H1 (cell line): ENCODE results near the gene EIF4A3. TPM values are rescaled to one million over a fixed set of nuclear protein-coding genes. Genes with fewer than 3 reads are reported as not detected.

Source experiments
- CTCF ChIA-PET: fragments of 300-600 bp; sonication (Branson Sonifier 250); formaldehyde crosslinking; loops from one replicate; lab custom pipeline; 2021; ENCODE audit not compliant: partially characterized antibody; lab: Charles Lee
- POLR2A ChIA-PET: fragments of 300-600 bp; sonication (Branson Sonifier 250); formaldehyde crosslinking; loops from one replicate; lab custom pipeline; 2021; ENCODE audit warnings: inconsistent platforms; ENCODE audit not compliant: partially characterized antibody; lab: Charles Lee
- DNase-seq, 2 experiments: peaks; one replicate each; pipeline versions ENCODE4 v3.0.0 to v3.0.0-alpha.2; 2010 to 2022; ENCODE audit warnings: low spot score in 2 of 2, low read depth in 1 of 2, mixed read lengths in 1 of 2
- FAIRE-seq: peaks from 2 replicates; lab custom pipeline; 2011; peaks lifted over from hg19 to GRCh38; lab: Jason Lieb, UNC
- H2AFZ ChIP-seq: 2 replicates; pipeline ENCODE4 v1.8.1; 2012; ENCODE audit warnings: low read length, inconsistent platforms
- H2AK5ac ChIP-seq: 2 replicates; pipeline ENCODE4 v1.6.1; 2013; ENCODE audit warnings: low read depth, low read length
- H2BK120ac ChIP-seq: replicated peaks from 2 replicates; pipeline ENCODE3; 2013; ENCODE audit warnings: low read depth, low read length, inconsistent platforms
- H2BK12ac ChIP-seq: 2 replicates; pipeline ENCODE4 v1.6.1; 2013; ENCODE audit warnings: low read depth, low read length
- H2BK15ac ChIP-seq: 2 replicates; pipeline ENCODE4 v1.6.1; 2013; ENCODE audit warnings: low read length
- H2BK20ac ChIP-seq: 2 replicates; pipeline ENCODE4 v1.6.1; 2013; ENCODE audit warnings: low read length
- H2BK5ac ChIP-seq: 2 replicates; pipeline ENCODE4 v1.6.1; 2013; ENCODE audit warnings: low read depth, low read length
- H3K14ac ChIP-seq: 2 replicates; pipeline ENCODE4 v1.6.1; 2013; ENCODE audit warnings: inconsistent platforms; ENCODE audit not compliant: insufficient read length
- H3K18ac ChIP-seq: 2 replicates; pipeline ENCODE4 v1.6.1; 2013; ENCODE audit warnings: low read length; ENCODE audit errors: extremely low read depth
- H3K23ac ChIP-seq: 2 replicates; pipeline ENCODE4 v1.6.1; 2013; ENCODE audit warnings: inconsistent platforms; ENCODE audit not compliant: insufficient read length
- H3K23me2 ChIP-seq: 2 replicates; pipeline ENCODE4 v1.6.1; 2013; ENCODE audit warnings: low read depth, low read length
- H3K27ac ChIP-seq: 2 replicates; pipeline ENCODE4 v1.6.1; 2011; ENCODE audit warnings: low read depth, low read length, inconsistent platforms
- H3K27me3 ChIP-seq, 4 experiments: replicated peaks in 1 of 4; 1 replicate in 1 of 4; 2 replicates in 3 of 4; pipeline versions ENCODE4 v1.6.1 to v1.8.1; 2011 to 2013; ENCODE audit warnings: low read length in 3 of 4, mild to moderate bottlenecking in 3 of 4, inconsistent platforms in 2 of 4, mixed read lengths in 2 of 4, moderate library complexity in 1 of 4; ENCODE audit not compliant: control insufficient read depth in 3 of 4, insufficient read depth in 3 of 4; ENCODE audit errors: extremely low read depth in 1 of 4
- H3K36me3 ChIP-seq, 4 experiments: 2 replicates each; pipeline versions ENCODE4 v1.6.1 to v1.8.1; 2011 to 2013; ENCODE audit warnings: mild to moderate bottlenecking in 4 of 4, low read length in 3 of 4, moderate library complexity in 2 of 4, control low read depth in 1 of 4, inconsistent platforms in 1 of 4; ENCODE audit not compliant: insufficient read depth in 4 of 4, control insufficient read depth in 2 of 4
- H3K4ac ChIP-seq: replicated peaks from 2 replicates; pipeline ENCODE3; 2013; ENCODE audit warnings: low read length, low read depth, mixed read lengths, inconsistent platforms; ENCODE audit not compliant: insufficient read length
- H3K4me1 ChIP-seq, 4 experiments: replicated peaks in 1 of 4; 1 replicate in 1 of 4; 2 replicates in 3 of 4; pipeline versions ENCODE4 v1.6.1 to v1.8.1; 2011 to 2013; ENCODE audit warnings: low read length in 3 of 4, inconsistent platforms in 2 of 4, mixed read lengths in 1 of 4; ENCODE audit not compliant: insufficient read depth in 4 of 4, control insufficient read depth in 3 of 4
- H3K4me2 ChIP-seq, 2 experiments: 2 replicates each; pipeline versions ENCODE4 v1.6.1 to v1.8.1; 2011 to 2013; ENCODE audit warnings: low read depth in 2 of 2, low read length in 2 of 2, control low read depth in 1 of 2, inconsistent platforms in 1 of 2, mild to moderate bottlenecking in 1 of 2; ENCODE audit not compliant: insufficient read depth in 1 of 2
- H3K4me3 ChIP-seq, 4 experiments: fragments of 200-600, 300-600 bp in 1 of 4; sonication (generic), shearing (Covaris generic), sonication (Bioruptor Twin) in 1 of 4; 2 replicates each; pipeline versions ENCODE4 v1.5.1 to v1.8.1; 2011 to 2016; ENCODE audit warnings: low read length in 4 of 4, low read depth in 3 of 4, control low read depth in 2 of 4, inconsistent platforms in 2 of 4, mild to moderate bottlenecking in 2 of 4, mixed read lengths in 1 of 4, moderate library complexity in 1 of 4; ENCODE audit not compliant: insufficient read depth in 2 of 4; ENCODE audit errors: extremely low read depth in 1 of 4
- H3K56ac ChIP-seq: replicated peaks from 2 replicates; pipeline ENCODE3; 2013; ENCODE audit warnings: low read depth, mild to moderate bottlenecking, mixed read lengths, low read length, inconsistent platforms; ENCODE audit not compliant: insufficient read length
- H3K79me1 ChIP-seq: 2 replicates; pipeline ENCODE4 v1.6.1; 2013; ENCODE audit warnings: low read depth, low read length, control low read depth
- H3K79me2 ChIP-seq, 2 experiments: 2 replicates each; pipeline versions ENCODE4 v1.6.1 to v1.8.1; 2012 to 2013; ENCODE audit warnings: low read length in 2 of 2, mild to moderate bottlenecking in 2 of 2, inconsistent platforms in 1 of 2; ENCODE audit not compliant: insufficient read depth in 2 of 2, control insufficient read depth in 1 of 2
- H3K9ac ChIP-seq, 4 experiments: replicated peaks in 1 of 4; 1 replicate in 1 of 4; 2 replicates in 3 of 4; pipeline versions ENCODE4 v1.6.1 to v1.8.1; 2011 to 2013; ENCODE audit warnings: low read depth in 3 of 4, low read length in 3 of 4, control low read depth in 2 of 4, mild to moderate bottlenecking in 2 of 4, moderate library complexity in 2 of 4, inconsistent platforms in 1 of 4; ENCODE audit errors: extremely low read depth in 1 of 4
- H3K9me3 ChIP-seq, 2 experiments: 2 replicates each; pipeline versions ENCODE4 v1.6.1 to v1.8.1; 2012 to 2013; ENCODE audit warnings: mild to moderate bottlenecking in 2 of 2, moderate library complexity in 2 of 2, control low read depth in 1 of 2, inconsistent platforms in 1 of 2, low read depth in 1 of 2, low read length in 1 of 2, mixed read lengths in 1 of 2; ENCODE audit not compliant: insufficient read depth in 2 of 2
- H4K20me1 ChIP-seq, 2 experiments: replicated peaks in 1 of 2; 2 replicates each; pipeline versions ENCODE3 to v1.8.1; 2011 to 2013; ENCODE audit warnings: inconsistent platforms in 2 of 2, low read length in 2 of 2, mild to moderate bottlenecking in 1 of 2; ENCODE audit not compliant: insufficient read depth in 2 of 2, control insufficient read depth in 1 of 2
- H4K5ac ChIP-seq: 2 replicates; pipeline ENCODE4 v1.6.1; 2013; ENCODE audit warnings: low read length, low read depth, mixed read lengths, inconsistent platforms; ENCODE audit not compliant: insufficient read length
- H4K8ac ChIP-seq: 2 replicates; pipeline ENCODE4 v1.8.0; 2013; ENCODE audit warnings: mild to moderate bottlenecking, moderate library complexity, low read length, inconsistent platforms; ENCODE audit not compliant: insufficient read depth; ENCODE audit errors: extremely low read depth
- H4K91ac ChIP-seq: replicated peaks from 2 replicates; pipeline ENCODE3; 2013; ENCODE audit warnings: low read length, mixed read lengths, inconsistent platforms; ENCODE audit not compliant: insufficient read length
- CEBPB ChIP-seq: IDR thresholded peaks from 2 replicates; pipeline ENCODE4 v1.6.1; 2012; ENCODE audit warnings: low read depth, low read length
- GABPA ChIP-seq: IDR thresholded peaks from 2 replicates; pipeline ENCODE4 v1.6.1; 2011; ENCODE audit warnings: mild to moderate bottlenecking, low read length, moderate library complexity, borderline replicate concordance; ENCODE audit not compliant: insufficient read depth
- POLR2AphosphoS5 ChIP-seq: IDR thresholded peaks from 2 replicates; pipeline ENCODE4 v1.6.1; 2011; ENCODE audit warnings: low read depth, low read length
- RBBP5 ChIP-seq: IDR thresholded peaks from 2 replicates; pipeline ENCODE4 v1.7.1; 2012; ENCODE audit warnings: low read depth, mild to moderate bottlenecking, inconsistent platforms, low read length, moderate library complexity, borderline replicate concordance
- WGBS, 2 experiments: shearing (Covaris generic) in 1 of 2; methylation state at CpG; one replicate each; pipeline versions ENCODE4 v1.1.6 to v1.1.7; 2013 to 2015; ENCODE audit warnings: low lambda C conversion rate in 2 of 2, mixed read lengths in 2 of 2, inconsistent platforms in 1 of 2, low coverage in 1 of 2, missing lambda C conversion rate in 1 of 2; ENCODE audit not compliant: insufficient replicate concordance in 2 of 2, insufficient coverage in 1 of 2, insufficient read length in 1 of 2; ENCODE audit errors: extremely low coverage in 1 of 2, missing lambda C conversion rate in 1 of 2; 5-methylcytosine and 5-hydroxymethylcytosine counted together
- polyA plus RNA-seq, 7 experiments: library from polyadenylated mRNA; depleted of rRNA in 3 of 7; stranded (reverse) in 5 of 7; unstranded in 2 of 7; fragments of >200 nt in 5 of 7; fragments of 200-250 nt in 2 of 7; gene quantifications; 1 replicate in 5 of 7; 2 replicates in 1 of 7; 4 replicates in 1 of 7; pipeline versions ENCODE4 v1.2.1 to v1.2.3, GENCODE V29; 2011 to 2013; ENCODE audit warnings: missing spikeins in 2 of 7, mixed read lengths in 2 of 7
- total RNA-seq: library from RNA; stranded (reverse); fragmentation: NEBNext Ultra II Directional; extraction: Animal tissue kit (Norgen Biotek cat#: 25700); gene quantifications from 2 replicates; pipeline ENCODE4 v1.2.1, GENCODE V29; 2021

EIF4A3 gene
- total and polyA plus RNA-seq, 2 of the 8 experiments (the other 6 are each of a cell fraction or from before 2014, with no cell fraction given) = 142 to 146 TPM

DNA sequence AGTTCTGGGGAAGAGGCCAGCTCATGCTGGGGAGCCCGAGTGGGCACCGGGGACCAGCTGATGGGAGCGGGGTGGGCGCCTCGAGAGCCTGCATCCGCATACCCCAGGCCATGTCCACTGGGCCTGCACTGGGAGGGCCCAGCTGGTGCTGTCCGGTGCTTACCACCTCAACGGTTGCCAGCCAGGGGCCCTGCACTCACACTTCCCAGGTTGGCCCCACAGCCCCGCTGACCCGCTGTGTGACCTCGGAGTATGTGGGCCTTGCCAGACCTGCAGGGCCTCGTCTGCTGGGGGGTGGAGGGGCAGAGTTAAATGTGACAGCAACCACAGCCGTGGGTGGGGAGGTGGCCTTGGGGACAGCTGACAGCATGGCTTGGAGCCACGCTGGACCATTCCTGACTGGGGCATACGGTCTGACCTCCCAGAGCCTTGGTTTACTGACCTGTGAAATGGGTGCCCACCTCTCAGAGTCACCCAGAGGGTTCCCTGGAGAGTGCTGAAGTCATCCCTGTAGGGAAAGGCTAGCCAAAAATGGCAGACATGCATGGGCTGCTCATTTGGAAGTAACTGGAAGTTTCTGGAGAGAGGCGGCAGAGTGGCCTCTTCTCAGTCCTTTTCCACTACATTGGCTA is 51.0 kb downstream of the EIF4A3 start:
- H2BK20ac ChIP-seq = no peak overlapping the region
- no peak overlapping the region for H2AK5ac ChIP-seq
- no peak overlapping the region for H2BK5ac ChIP-seq
- H3K27me3 ChIP-seq = peaks cover 0 to 6% (median 5%) of the 10 kb centered on the region in 4 experiments; a peak in 2 of 7 replicates
- H3K36me3 ChIP-seq = no peaks in the 10 kb centered on the region
- H3K9me3 ChIP-seq = no peaks in the 10 kb centered on the region
- no peak overlapping the region for H3K23ac ChIP-seq
- no peak overlapping the region for H3K9ac ChIP-seq
- H3K79me2 ChIP-seq = no peaks in the 10 kb centered on the region
- CTCF ChIA-PET = interaction anchor here (0.9 to 4.4 kb wide), 5 partner anchors 8 to 29 kb away, joined by 3 to 33 read pairs (median 3); no protein-coding TSS in a partner anchor
- no peak overlapping the region for H2AFZ ChIP-seq
- H3K23me2 ChIP-seq = no peaks in the 10 kb centered on the region
- H4K20me1 ChIP-seq = no peaks in the 10 kb centered on the region
- POLR2A ChIA-PET = no interaction called here
- WGBS, 2 experiments = 92% methylated on average over 16 of the region's 16 CpGs; no CpG with 5 or more reads in 1 of the 2 experiments
- H3K4ac ChIP-seq = no peak overlapping the region
- no peak overlapping the region for H3K4me2 ChIP-seq
- no peak overlapping the region for H3K4me3 ChIP-seq
- no peaks in the 10 kb centered on the region for H3K79me1 ChIP-seq
- H3K4me1 ChIP-seq = no peaks in the 10 kb centered on the region; a peak in 1 of 7 replicates
- no peak overlapping the region for H4K8ac ChIP-seq
- no peak overlapping the region for H4K91ac ChIP-seq
- no peak overlapping the region for H3K56ac ChIP-seq
- no peak overlapping the region for H4K5ac ChIP-seq
- no peak overlapping the region for H2BK15ac ChIP-seq
- TF ChIP-seq GABPA = no peak
- TF ChIP-seq CEBPB = no peak
- TF ChIP-seq POLR2AphosphoS5 = no peak
- no peak for TF ChIP-seq RBBP5
- no peak overlapping the region for H2BK12ac ChIP-seq
- DNase-seq = peak in 1 of 2 experiments; percentile 43
- no peak overlapping the region for H3K14ac ChIP-seq
- FAIRE-seq = no peak
- H2BK120ac ChIP-seq = no peak overlapping the region
- no peak overlapping the region for H3K18ac ChIP-seq
- no peak overlapping the region for H3K27ac ChIP-seq
